Neural cell (in vitro differentiated cells): ENCODE results near the gene KLHL22.

ENCODE experiments used
- EP300 ChIP-seq: fragments of 450-650 bp; conservative IDR thresholded peaks from 2 replicates; pipeline ENCODE4 v1.6.1; 2014; ENCODE audit warnings: antibody characterized with exemption, mild to moderate bottlenecking, moderate library complexity; ENCODE audit not compliant: poor library complexity, severe bottlenecking
- EZH2 ChIP-seq: fragments of 200-600, 300-800 bp; shearing (Covaris generic), sonication (generic); IDR thresholded peaks from 2 replicates; pipeline ENCODE4 v1.6.1; 2014; ENCODE audit warnings: antibody characterized with exemption, low read length, borderline replicate concordance, mild to moderate bottlenecking; ENCODE audit not compliant: insufficient read depth, poor library complexity, severe bottlenecking
- MXI1 ChIP-seq: fragments of 450-650 bp; conservative IDR thresholded peaks from 2 replicates; pipeline ENCODE4 v1.6.1; 2014; ENCODE audit warnings: antibody characterized with exemption, mild to moderate bottlenecking; ENCODE audit not compliant: poor library complexity, severe bottlenecking
- TAF1 ChIP-seq: IDR thresholded peaks from 2 replicates; pipeline ENCODE4 v1.6.1; 2012; ENCODE audit warnings: low read depth
- TF ChIP-seq, protein P1 (sequence below): fragments of 450-650 bp; IDR thresholded peaks from 2 replicates; pipeline ENCODE4 v1.5.1; 2014; ENCODE audit warnings: antibody characterized with exemption, mild to moderate bottlenecking, moderate library complexity; ENCODE audit not compliant: poor library complexity, severe bottlenecking
- TF ChIP-seq, protein P2 (sequence below): IDR thresholded peaks from 2 replicates; pipeline ENCODE4 v1.6.1; 2012; ENCODE audit warnings: borderline replicate concordance

DNA sequence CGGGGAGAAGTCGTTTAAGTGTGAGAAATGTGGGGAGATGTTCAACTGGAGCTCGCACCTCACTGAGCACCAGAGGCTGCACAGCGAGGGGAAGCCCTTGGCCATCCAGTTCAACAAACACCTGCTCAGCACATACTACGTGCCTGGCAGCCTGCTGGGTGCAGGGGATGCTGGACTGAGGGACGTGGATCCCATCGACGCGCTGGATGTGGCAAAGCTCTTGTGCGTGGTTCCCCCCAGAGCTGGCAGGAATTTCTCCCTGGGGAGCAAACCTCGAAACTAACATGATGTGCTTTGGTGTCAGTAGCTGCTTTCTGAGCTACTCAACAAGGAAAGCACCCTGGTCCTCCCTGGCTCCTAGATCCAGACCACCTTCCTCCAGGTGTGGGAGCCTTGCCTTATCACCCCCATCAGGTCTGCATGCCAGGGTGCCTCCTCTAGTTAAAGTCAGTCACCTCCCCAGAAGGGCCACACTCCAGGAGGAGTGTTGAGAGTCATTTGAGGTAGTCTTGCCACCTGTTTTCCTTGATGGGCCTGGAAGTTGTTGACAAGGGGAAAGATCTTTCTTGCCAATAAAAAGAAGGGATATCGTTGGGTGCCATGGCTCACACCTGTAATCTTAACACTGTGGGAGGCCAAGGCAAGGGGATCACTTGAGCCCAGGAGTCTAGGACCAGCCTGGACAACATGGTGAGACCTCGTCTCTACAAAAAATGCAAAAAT, 88.7 kb downstream of the KLHL22 start:
- TF ChIP-seq, protein P1, sequence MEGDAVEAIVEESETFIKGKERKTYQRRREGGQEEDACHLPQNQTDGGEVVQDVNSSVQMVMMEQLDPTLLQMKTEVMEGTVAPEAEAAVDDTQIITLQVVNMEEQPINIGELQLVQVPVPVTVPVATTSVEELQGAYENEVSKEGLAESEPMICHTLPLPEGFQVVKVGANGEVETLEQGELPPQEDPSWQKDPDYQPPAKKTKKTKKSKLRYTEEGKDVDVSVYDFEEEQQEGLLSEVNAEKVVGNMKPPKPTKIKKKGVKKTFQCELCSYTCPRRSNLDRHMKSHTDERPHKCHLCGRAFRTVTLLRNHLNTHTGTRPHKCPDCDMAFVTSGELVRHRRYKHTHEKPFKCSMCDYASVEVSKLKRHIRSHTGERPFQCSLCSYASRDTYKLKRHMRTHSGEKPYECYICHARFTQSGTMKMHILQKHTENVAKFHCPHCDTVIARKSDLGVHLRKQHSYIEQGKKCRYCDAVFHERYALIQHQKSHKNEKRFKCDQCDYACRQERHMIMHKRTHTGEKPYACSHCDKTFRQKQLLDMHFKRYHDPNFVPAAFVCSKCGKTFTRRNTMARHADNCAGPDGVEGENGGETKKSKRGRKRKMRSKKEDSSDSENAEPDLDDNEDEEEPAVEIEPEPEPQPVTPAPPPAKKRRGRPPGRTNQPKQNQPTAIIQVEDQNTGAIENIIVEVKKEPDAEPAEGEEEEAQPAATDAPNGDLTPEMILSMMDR = no peak
- no peak for TF ChIP-seq MXI1
- TF ChIP-seq, protein P2, sequence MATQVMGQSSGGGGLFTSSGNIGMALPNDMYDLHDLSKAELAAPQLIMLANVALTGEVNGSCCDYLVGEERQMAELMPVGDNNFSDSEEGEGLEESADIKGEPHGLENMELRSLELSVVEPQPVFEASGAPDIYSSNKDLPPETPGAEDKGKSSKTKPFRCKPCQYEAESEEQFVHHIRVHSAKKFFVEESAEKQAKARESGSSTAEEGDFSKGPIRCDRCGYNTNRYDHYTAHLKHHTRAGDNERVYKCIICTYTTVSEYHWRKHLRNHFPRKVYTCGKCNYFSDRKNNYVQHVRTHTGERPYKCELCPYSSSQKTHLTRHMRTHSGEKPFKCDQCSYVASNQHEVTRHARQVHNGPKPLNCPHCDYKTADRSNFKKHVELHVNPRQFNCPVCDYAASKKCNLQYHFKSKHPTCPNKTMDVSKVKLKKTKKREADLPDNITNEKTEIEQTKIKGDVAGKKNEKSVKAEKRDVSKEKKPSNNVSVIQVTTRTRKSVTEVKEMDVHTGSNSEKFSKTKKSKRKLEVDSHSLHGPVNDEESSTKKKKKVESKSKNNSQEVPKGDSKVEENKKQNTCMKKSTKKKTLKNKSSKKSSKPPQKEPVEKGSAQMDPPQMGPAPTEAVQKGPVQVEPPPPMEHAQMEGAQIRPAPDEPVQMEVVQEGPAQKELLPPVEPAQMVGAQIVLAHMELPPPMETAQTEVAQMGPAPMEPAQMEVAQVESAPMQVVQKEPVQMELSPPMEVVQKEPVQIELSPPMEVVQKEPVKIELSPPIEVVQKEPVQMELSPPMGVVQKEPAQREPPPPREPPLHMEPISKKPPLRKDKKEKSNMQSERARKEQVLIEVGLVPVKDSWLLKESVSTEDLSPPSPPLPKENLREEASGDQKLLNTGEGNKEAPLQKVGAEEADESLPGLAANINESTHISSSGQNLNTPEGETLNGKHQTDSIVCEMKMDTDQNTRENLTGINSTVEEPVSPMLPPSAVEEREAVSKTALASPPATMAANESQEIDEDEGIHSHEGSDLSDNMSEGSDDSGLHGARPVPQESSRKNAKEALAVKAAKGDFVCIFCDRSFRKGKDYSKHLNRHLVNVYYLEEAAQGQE = no peak
- no peak for TF ChIP-seq TAF1
- no peak for TF ChIP-seq EZH2
- no peak for TF ChIP-seq EP300
